OCI-LY3 (cell line): ENCODE results near the gene NRG2.

Source experiments
- H2AFZ ChIP-seq: fragments of 200-600, 300-600 bp; shearing (Covaris generic); 2 replicates; pipeline ENCODE4 v1.6.0; 2014; ENCODE audit warnings: antibody characterized with exemption, low read depth, low read length
- H3K27ac ChIP-seq: fragments of 200-600, 300-600 bp; sonication (generic); 2 replicates; pipeline ENCODE4 v1.5.1; 2014; ENCODE audit warnings: mild to moderate bottlenecking, low read length, moderate library complexity, mixed read lengths
- H3K27me3 ChIP-seq: fragments of 200-600, 300-600 bp; sonication (generic); 2 replicates; pipeline ENCODE4 v1.6.1; 2014; ENCODE audit warnings: low read depth, low read length, mixed read lengths
- H3K36me3 ChIP-seq: fragments of 200-600, 300-600 bp; sonication (generic); replicated peaks from 2 replicates; pipeline ENCODE3; 2014; ENCODE audit warnings: low read depth, low read length, mixed read lengths
- H3K4me1 ChIP-seq: fragments of 300-600, 200-600 bp; sonication (generic); 2 replicates; pipeline ENCODE4 v1.6.1; 2014; ENCODE audit warnings: low read length, mixed read lengths
- H3K4me2 ChIP-seq: fragments of 200-600, 300-600 bp; sonication (generic); 2 replicates; pipeline ENCODE4 v1.6.1; 2014; ENCODE audit warnings: low read length, mixed read lengths
- H3K4me3 ChIP-seq: fragments of 300-600, 200-600 bp; sonication (generic); 2 replicates; pipeline ENCODE4 v1.5.1; 2014; ENCODE audit warnings: antibody characterized with exemption, mild to moderate bottlenecking, low read length, moderate library complexity
- H3K79me2 ChIP-seq: fragments of 300-600, 200-600 bp; shearing (Covaris generic); 2 replicates; pipeline ENCODE4 v1.6.1; 2014; ENCODE audit warnings: mild to moderate bottlenecking, low read length, mixed read lengths
- H3K9ac ChIP-seq: fragments of 300-600, 200-600 bp; shearing (Covaris generic); 2 replicates; pipeline ENCODE4 v1.6.0; 2014; ENCODE audit warnings: mild to moderate bottlenecking, low read length, moderate library complexity
- H3K9me3 ChIP-seq: fragments of 200-600, 300-600 bp; shearing (Covaris generic); 2 replicates; pipeline ENCODE4 v1.6.1; 2014; ENCODE audit warnings: low read length, mixed read lengths; ENCODE audit not compliant: insufficient read depth
- H4K20me1 ChIP-seq: fragments of 200-600, 300-600 bp; sonication (generic); 2 replicates; pipeline ENCODE4 v1.6.1; 2016; ENCODE audit warnings: low read length, mixed read lengths; ENCODE audit not compliant: insufficient read depth
- EZH2phosphoT487 ChIP-seq: fragments of 200-600 bp; shearing (Covaris generic); IDR thresholded peaks from 2 replicates; pipeline ENCODE4 v1.6.1; 2018; ENCODE audit warnings: antibody characterized with exemption, mixed run types, low read depth
- TF ChIP-seq, protein P1 (sequence below): fragments of 200-600, 300-600 bp; sonication (generic); IDR thresholded peaks from 2 replicates; pipeline ENCODE4 v1.5.1; 2014; ENCODE audit warnings: antibody characterized with exemption, low read length, low read depth

The NRG2 gene

DNA sequence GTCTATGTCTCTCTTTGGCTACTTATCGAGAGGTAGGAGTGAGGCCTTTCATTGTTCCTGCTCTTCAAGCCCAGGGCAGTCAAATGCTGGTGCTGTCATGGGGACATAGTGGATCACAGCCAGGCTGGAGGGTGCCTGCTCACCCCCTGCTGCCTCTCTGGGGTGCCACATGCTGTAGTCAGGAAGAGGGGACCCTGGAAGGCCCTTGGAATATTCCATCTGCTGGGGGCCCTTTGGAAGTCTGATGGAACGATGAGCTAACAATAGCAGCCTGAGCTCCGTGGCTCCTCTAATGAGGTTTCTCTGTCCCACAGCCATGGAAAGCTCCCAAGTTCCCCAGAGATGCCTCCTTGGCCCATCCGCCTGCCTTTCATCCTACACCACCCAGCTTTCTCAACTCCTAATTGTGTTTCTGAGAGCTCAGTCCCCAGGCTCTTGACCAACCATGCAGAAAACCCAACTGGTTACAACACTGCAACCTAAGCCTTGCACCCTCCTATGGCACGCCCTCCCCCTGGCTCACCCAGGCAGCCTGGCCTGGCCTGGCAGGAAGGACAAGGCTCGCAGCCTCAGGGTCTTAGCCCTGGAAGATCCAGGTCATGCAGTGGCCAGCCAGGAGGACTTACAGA, 91.7 kb downstream of the NRG2 start:
- H3K79me2 ChIP-seq: no peaks in the 10 kb centered on the region
- H3K27me3 ChIP-seq: no peaks in the 10 kb centered on the region
- TF ChIP-seq, protein P1, sequence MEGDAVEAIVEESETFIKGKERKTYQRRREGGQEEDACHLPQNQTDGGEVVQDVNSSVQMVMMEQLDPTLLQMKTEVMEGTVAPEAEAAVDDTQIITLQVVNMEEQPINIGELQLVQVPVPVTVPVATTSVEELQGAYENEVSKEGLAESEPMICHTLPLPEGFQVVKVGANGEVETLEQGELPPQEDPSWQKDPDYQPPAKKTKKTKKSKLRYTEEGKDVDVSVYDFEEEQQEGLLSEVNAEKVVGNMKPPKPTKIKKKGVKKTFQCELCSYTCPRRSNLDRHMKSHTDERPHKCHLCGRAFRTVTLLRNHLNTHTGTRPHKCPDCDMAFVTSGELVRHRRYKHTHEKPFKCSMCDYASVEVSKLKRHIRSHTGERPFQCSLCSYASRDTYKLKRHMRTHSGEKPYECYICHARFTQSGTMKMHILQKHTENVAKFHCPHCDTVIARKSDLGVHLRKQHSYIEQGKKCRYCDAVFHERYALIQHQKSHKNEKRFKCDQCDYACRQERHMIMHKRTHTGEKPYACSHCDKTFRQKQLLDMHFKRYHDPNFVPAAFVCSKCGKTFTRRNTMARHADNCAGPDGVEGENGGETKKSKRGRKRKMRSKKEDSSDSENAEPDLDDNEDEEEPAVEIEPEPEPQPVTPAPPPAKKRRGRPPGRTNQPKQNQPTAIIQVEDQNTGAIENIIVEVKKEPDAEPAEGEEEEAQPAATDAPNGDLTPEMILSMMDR: no peak
- H3K4me2 ChIP-seq: no peak overlapping the region
- no peak overlapping the region for H2AFZ ChIP-seq
- H3K4me3 ChIP-seq: no peak overlapping the region
- H3K27ac ChIP-seq: no peak overlapping the region
- no peaks in the 10 kb centered on the region for H4K20me1 ChIP-seq
- no peaks in the 10 kb centered on the region for H3K9me3 ChIP-seq
- peaks cover 7% of the 10 kb centered on the region for H3K4me1 ChIP-seq
- H3K36me3 ChIP-seq: no peaks in the 10 kb centered on the region
- H3K9ac ChIP-seq: no peak overlapping the region

DNA sequence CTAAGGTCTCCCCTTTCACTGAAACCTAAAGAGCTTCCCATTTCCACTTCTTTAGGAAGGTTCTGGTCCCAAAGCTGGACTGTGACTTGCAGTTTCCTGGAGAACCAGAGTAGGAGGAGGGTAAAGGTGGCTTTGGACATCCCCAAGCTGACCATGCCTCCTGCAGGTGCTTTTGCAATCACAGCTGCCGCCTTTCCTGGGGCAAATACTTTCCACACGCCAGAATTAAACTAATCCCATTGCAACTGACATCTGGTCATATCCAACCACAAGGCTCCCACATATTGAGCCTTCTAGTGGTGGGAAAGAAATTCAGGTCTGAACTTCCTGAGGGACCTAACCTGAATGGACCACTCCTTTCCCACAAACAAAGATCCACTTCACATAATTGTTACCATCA, 92.7 kb downstream of the NRG2 start:
- H3K36me3 ChIP-seq: no peaks in the 10 kb centered on the region
- no peak overlapping the region for H3K27ac ChIP-seq
- no peaks in the 10 kb centered on the region for H4K20me1 ChIP-seq
- H3K27me3 ChIP-seq: no peaks in the 10 kb centered on the region
- H2AFZ ChIP-seq: no peak overlapping the region
- no peak overlapping the region for H3K4me3 ChIP-seq
- peaks cover 17% of the 10 kb centered on the region for H3K4me1 ChIP-seq
- H3K4me2 ChIP-seq: no peak overlapping the region
- H3K9me3 ChIP-seq: no peaks in the 10 kb centered on the region
- H3K9ac ChIP-seq: no peak overlapping the region
- TF ChIP-seq, protein P1: no peak
- TF ChIP-seq EZH2phosphoT487: no peak
- H3K79me2 ChIP-seq: no peaks in the 10 kb centered on the region

GRCh38 chr5:139949710-139950109, 93.4 kb downstream of the NRG2 start:
- H3K4me1 ChIP-seq: peaks cover 19% of the 10 kb centered on the region
- no peaks in the 10 kb centered on the region for H3K9me3 ChIP-seq
- H2AFZ ChIP-seq: no peak overlapping the region
- H3K9ac ChIP-seq: no peak overlapping the region
- no peaks in the 10 kb centered on the region for H3K79me2 ChIP-seq
- no peaks in the 10 kb centered on the region for H3K36me3 ChIP-seq
- H3K4me2 ChIP-seq: no peak overlapping the region
- H4K20me1 ChIP-seq: no peaks in the 10 kb centered on the region
- H3K27me3 ChIP-seq: no peaks in the 10 kb centered on the region
- TF ChIP-seq, protein P1: no peak
- TF ChIP-seq EZH2phosphoT487: no peak
- H3K27ac ChIP-seq: no peak overlapping the region
- H3K4me3 ChIP-seq: no peak overlapping the region

DNA sequence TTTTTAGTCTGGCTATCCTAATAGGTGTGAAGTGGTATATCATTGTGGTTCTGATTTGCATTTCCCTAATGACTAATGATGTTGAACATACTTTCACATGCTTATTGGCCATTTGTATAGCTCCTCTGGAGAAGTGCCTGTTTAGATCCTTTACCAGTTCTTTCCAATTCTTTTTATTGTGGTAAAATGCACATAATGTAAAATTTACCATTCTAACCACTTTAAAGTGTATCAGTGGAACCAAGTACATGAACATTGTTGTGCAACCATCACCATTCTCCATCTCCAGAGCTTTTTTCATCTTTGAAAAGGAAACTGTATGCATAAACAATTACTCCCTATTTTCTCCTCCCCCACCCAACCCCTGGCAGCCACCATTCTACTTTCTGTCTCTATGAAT, 95.4 kb downstream of the NRG2 start:
- no peaks in the 10 kb centered on the region for H3K79me2 ChIP-seq
- no peaks in the 10 kb centered on the region for H3K27me3 ChIP-seq
- no peak overlapping the region for H3K9ac ChIP-seq
- H2AFZ ChIP-seq: no peak overlapping the region
- H3K4me1 ChIP-seq: peaks cover 19% of the 10 kb centered on the region
- no peak overlapping the region for H3K27ac ChIP-seq
- no peaks in the 10 kb centered on the region for H3K9me3 ChIP-seq
- TF ChIP-seq EZH2phosphoT487: no peak
- TF ChIP-seq, protein P1: no peak
- no peaks in the 10 kb centered on the region for H4K20me1 ChIP-seq
- H3K4me2 ChIP-seq: no peak overlapping the region
- H3K4me3 ChIP-seq: no peak overlapping the region
- no peaks in the 10 kb centered on the region for H3K36me3 ChIP-seq
